GM23248 (cell line): Measurements from ENCODE around the gene TRIM62. TPM values are rescaled to one million over a fixed set of nuclear protein-coding genes. Genes with fewer than 3 reads are reported as not detected.

Experiments used
- DNase-seq: peaks from one replicate; pipeline ENCODE4 v3.0.0-alpha.2; 2015
- H2AFZ ChIP-seq: fragments of 200-600 bp; sonication (generic); 2 replicates; pipeline ENCODE4 v1.6.1; 2016; ENCODE audit warnings: antibody characterized with exemption
- H3F3A ChIP-seq: fragments of 200-600 bp; sonication (generic); 2 replicates; pipeline ENCODE4 v1.6.1; 2016; ENCODE audit warnings: mild to moderate bottlenecking, antibody characterized with exemption, mixed run types; ENCODE audit not compliant: insufficient read depth
- H3K27ac ChIP-seq: fragments of 200-600 bp; sonication (generic); 2 replicates; pipeline ENCODE4 v1.5.1; 2016; ENCODE audit warnings: mild to moderate bottlenecking
- H3K27me3 ChIP-seq: fragments of 200-600 bp; sonication (generic); replicated peaks from 2 replicates; pipeline ENCODE4 v1.6.1; 2016; ENCODE audit warnings: mild to moderate bottlenecking; ENCODE audit not compliant: insufficient read depth
- H3K36me3 ChIP-seq: fragments of 200-600 bp; sonication (generic); 2 replicates; pipeline ENCODE4 v1.6.1; 2016; ENCODE audit warnings: low read depth, mild to moderate bottlenecking
- H3K4me1 ChIP-seq: fragments of 200-600 bp; sonication (generic); 2 replicates; pipeline ENCODE4 v1.6.1; 2016; ENCODE audit warnings: mild to moderate bottlenecking; ENCODE audit not compliant: insufficient read depth
- H3K4me2 ChIP-seq: fragments of 200-600 bp; sonication (generic); one replicate; pipeline ENCODE4 v1.6.1; 2016; ENCODE audit warnings: mild to moderate bottlenecking; ENCODE audit not compliant: unreplicated experiment
- H3K4me3 ChIP-seq: fragments of 200-600 bp; sonication (generic); 2 replicates; pipeline ENCODE4 v1.5.1; 2016; ENCODE audit warnings: mild to moderate bottlenecking
- H3K79me2 ChIP-seq: fragments of 200-600 bp; sonication (generic); 2 replicates; pipeline ENCODE4 v1.6.1; 2016; ENCODE audit warnings: mild to moderate bottlenecking; ENCODE audit not compliant: insufficient read depth
- H3K9ac ChIP-seq: fragments of 200-600 bp; sonication (generic); 2 replicates; pipeline ENCODE4 v1.6.1; 2016; ENCODE audit warnings: mild to moderate bottlenecking
- H3K9me2 ChIP-seq: fragments of 200-600 bp; sonication (generic); 2 replicates; pipeline ENCODE4 v1.6.1; 2016; ENCODE audit warnings: mixed run types, mild to moderate bottlenecking, moderate library complexity; ENCODE audit not compliant: insufficient read depth
- H3K9me3 ChIP-seq: fragments of 200-600 bp; sonication (generic); one replicate; pipeline ENCODE4 v1.6.1; 2017; ENCODE audit warnings: low read depth
- H4K20me1 ChIP-seq: fragments of 200-600 bp; sonication (generic); 2 replicates; pipeline ENCODE4 v1.6.0; 2016; ENCODE audit not compliant: insufficient read depth
- EZH2 ChIP-seq: fragments of 200-600 bp; sonication (generic); IDR thresholded peaks from 2 replicates; pipeline ENCODE4 v1.6.1; 2018; ENCODE audit warnings: antibody characterized with exemption, mild to moderate bottlenecking; ENCODE audit not compliant: insufficient read depth, poor library complexity, severe bottlenecking
- EZH2phosphoT487 ChIP-seq: fragments of 200-600 bp; sonication (generic); IDR thresholded peaks from 2 replicates; pipeline ENCODE4 v1.6.1; 2018; ENCODE audit warnings: antibody characterized with exemption, moderate library complexity, mild to moderate bottlenecking, low read depth; ENCODE audit not compliant: insufficient read depth
- WGBS, 2 experiments: methylation state at CpG; one replicate each; pipeline ENCODE4 v1.1.6; 2015 to 2017; ENCODE audit warnings: low lambda C conversion rate in 2 of 2, low coverage in 1 of 2; ENCODE audit errors: missing lambda C conversion rate in 2 of 2; 5-methylcytosine and 5-hydroxymethylcytosine counted together
- in situ Hi-C: fragments of 300-500 bp; cut with MboI; formaldehyde crosslinking; loops from 2 replicates; pipeline ENCODE4 v1.15.0; 2020
- polyA plus RNA-seq: library from polyadenylated mRNA; unstranded; fragments of >200 nt; fragmentation: Nextera tagmentation; extraction: Ambion mirVana; gene quantifications from 2 replicates; pipeline ENCODE4 v1.2.1, GENCODE V29; 2016
- total RNA-seq: library from RNA; depleted of rRNA; stranded (reverse); fragments of >200 nt; shearing (Covaris generic); gene quantifications from 2 replicates; pipeline ENCODE4 v1.2.3, GENCODE V29; 2014

TRIM62 gene
- total and polyA plus RNA-seq, 2 experiments from 2014 or later, result 2.0 to 2.6 TPM

DNA sequence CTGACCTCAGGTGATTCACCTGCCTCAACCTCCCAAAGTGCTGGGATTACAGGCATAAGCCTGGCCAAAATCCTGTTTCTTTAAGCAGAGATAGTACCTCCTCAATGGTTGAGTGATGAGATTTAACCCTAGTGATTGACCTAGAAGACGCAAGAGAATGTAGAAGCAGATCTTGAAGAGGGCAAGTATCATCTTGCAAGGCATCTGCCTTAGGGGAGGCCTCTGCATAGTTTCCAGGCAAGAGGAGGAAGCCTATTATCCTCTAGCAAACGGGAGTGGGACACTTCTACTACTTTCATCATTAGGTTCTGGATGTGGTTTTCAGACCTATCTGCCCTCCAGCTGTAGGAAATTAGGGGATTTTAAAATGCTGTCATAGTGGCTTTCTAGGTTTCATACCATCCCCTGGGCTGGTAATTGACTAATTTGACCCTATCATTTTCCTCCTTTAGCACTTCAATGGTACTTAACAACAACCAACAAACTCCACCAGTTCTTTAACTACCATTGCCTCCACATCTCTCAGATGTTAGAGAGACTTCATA lies 10.0 kb upstream of the TRIM62 start:
- peaks cover 5% of the 10 kb centered on the region; the same call in 1 of the 2 replicates for H3K4me1 ChIP-seq
- H4K20me1 ChIP-seq, result no peaks in the 10 kb centered on the region
- H2AFZ ChIP-seq, result no peak overlapping the region
- H3K79me2 ChIP-seq, result no peaks in the 10 kb centered on the region
- no peak overlapping the region for H3K27ac ChIP-seq
- no peaks in the 10 kb centered on the region for H3K9me2 ChIP-seq
- 0 out of 2 replicates have a peak, but pooled peaks cover 4% of the 10 kb centered on the region for H3F3A ChIP-seq
- H3K9me3 ChIP-seq, result no peaks in the 10 kb centered on the region
- 42 to 53% methylated on average over 2 of the region's 2 CpGs for WGBS, 2 experiments
- no peaks in the 10 kb centered on the region for H3K36me3 ChIP-seq
- in situ Hi-C loops, result no loop called here
- no peak for TF ChIP-seq EZH2phosphoT487
- no peak for TF ChIP-seq EZH2
- H3K9ac ChIP-seq, result no peak overlapping the region
- H3K27me3 ChIP-seq, result peaks cover 23% of the 10 kb centered on the region
- no peak overlapping the region for H3K4me3 ChIP-seq
- H3K4me2 ChIP-seq, result no peak overlapping the region
- no peak for DNase-seq

DNA sequence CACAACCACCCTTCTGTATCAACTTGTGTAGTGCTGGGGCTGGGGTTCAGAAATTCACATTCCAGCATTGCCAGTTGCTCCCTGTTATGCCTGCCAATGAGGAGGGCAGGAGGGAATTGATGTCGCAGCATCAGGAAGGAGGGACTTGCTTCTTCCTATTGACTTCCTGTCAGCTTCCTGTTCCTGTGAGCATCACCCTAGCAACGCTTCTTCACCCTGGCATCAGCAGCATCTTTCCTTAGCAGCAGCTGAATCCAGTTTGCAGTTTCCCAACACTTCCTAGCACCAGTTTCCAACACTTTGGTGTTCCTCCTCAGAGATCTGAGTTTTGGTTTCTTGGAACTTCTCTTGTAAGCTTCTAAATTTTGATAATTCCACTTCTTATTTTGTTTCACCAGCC lies 8.9 kb upstream of the TRIM62 start:
- H4K20me1 ChIP-seq, result no peaks in the 10 kb centered on the region
- peaks cover 29% of the 10 kb centered on the region for H3K27me3 ChIP-seq
- no peak overlapping the region for H3K4me2 ChIP-seq
- H3K9me3 ChIP-seq, result no peaks in the 10 kb centered on the region
- no peaks in the 10 kb centered on the region for H3K36me3 ChIP-seq
- H3K9ac ChIP-seq, result no peak overlapping the region
- H2AFZ ChIP-seq, result no peak overlapping the region
- DNase-seq, result no peak
- no peaks in the 10 kb centered on the region for H3K79me2 ChIP-seq
- no peak overlapping the region for H3K4me3 ChIP-seq
- in situ Hi-C loops, result no loop called here
- no peaks in the 10 kb centered on the region for H3K9me2 ChIP-seq
- TF ChIP-seq EZH2phosphoT487 (no peak), EZH2 (no peak)
- 0 out of 2 replicates have a peak, but pooled peaks cover 4% of the 10 kb centered on the region for H3F3A ChIP-seq
- H3K27ac ChIP-seq, result no peak overlapping the region
- WGBS, 2 experiments, result 9 to 11% methylated on average over 2 of the region's 2 CpGs
- H3K4me1 ChIP-seq, result peaks cover 5% of the 10 kb centered on the region; the same call in 1 of the 2 replicates

GRCh38 chr1:33188572-33189275 lies 6.9 kb upstream of the TRIM62 start:
- no peaks in the 10 kb centered on the region for H3K9me2 ChIP-seq
- no peaks in the 10 kb centered on the region for H3K36me3 ChIP-seq
- no peak overlapping the region for H3K4me2 ChIP-seq
- H3K4me3 ChIP-seq, result no peak overlapping the region
- 0 out of 2 replicates have a peak, but pooled peaks cover 4% of the 10 kb centered on the region for H3F3A ChIP-seq
- H3K27me3 ChIP-seq, result peaks cover 34% of the 10 kb centered on the region
- no peak overlapping the region for H2AFZ ChIP-seq
- TF ChIP-seq EZH2phosphoT487 (no peak), EZH2 (no peak)
- in situ Hi-C loops, result no loop called here
- no peaks in the 10 kb centered on the region for H3K9me3 ChIP-seq
- H3K79me2 ChIP-seq, result no peaks in the 10 kb centered on the region
- no peak overlapping the region for H3K27ac ChIP-seq
- peak; percentile 36 for DNase-seq
- no peaks in the 10 kb centered on the region for H4K20me1 ChIP-seq
- 53 to 55% methylated on average over 6 of the region's 6 CpGs for WGBS, 2 experiments
- H3K9ac ChIP-seq, result no peak overlapping the region
- peaks cover 5% of the 10 kb centered on the region; the same call in 1 of the 2 replicates for H3K4me1 ChIP-seq

DNA sequence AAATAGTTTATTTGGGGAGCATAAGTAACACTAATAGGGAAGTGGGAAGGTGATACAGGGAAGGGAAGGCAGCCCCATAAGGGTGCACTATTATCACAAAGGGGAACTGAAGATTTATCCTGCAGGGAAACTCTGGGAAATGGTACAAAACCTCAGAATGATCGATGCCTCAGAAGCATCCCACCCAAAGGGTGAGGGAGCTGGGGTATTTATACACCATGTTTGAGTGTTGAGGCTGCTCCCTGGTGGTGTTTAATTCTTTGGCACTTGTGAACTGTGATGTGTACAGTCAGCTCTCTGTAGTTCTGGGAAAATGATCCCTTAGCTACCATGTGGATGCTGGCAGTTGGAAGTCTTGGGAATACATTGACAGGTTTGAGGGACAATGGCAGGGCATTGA lies 5.1 kb upstream of the TRIM62 start:
- no peak for TF ChIP-seq EZH2
- no peak for TF ChIP-seq EZH2phosphoT487
- H2AFZ ChIP-seq, result no peak overlapping the region
- H3K9ac ChIP-seq, result no peak overlapping the region
- in situ Hi-C loops, result no loop called here
- H3K9me2 ChIP-seq, result no peaks in the 10 kb centered on the region
- H3K27ac ChIP-seq, result no peak overlapping the region
- WGBS, 2 experiments, result 42 to 61% methylated on average over 1 of the region's 1 CpG
- no peak for DNase-seq
- no peaks in the 10 kb centered on the region for H3K79me2 ChIP-seq
- H4K20me1 ChIP-seq, result no peaks in the 10 kb centered on the region
- H3F3A ChIP-seq, result 0 out of 2 replicates have a peak, but pooled peaks cover 4% of the 10 kb centered on the region
- no peak overlapping the region for H3K4me3 ChIP-seq
- H3K4me2 ChIP-seq, result no peak overlapping the region
- H3K27me3 ChIP-seq, result peaks cover 21% of the 10 kb centered on the region
- H3K9me3 ChIP-seq, result no peaks in the 10 kb centered on the region
- peaks cover 5% of the 10 kb centered on the region; the same call in 1 of the 2 replicates for H3K4me1 ChIP-seq
- no peaks in the 10 kb centered on the region for H3K36me3 ChIP-seq
